ENCODE measurements around the gene TXNL4B. TPM values are rescaled to one million over a fixed set of nuclear protein-coding genes. Genes with fewer than 3 reads are reported as not detected.

The TXNL4B gene
- total and polyA plus RNA-seq, 9 of the 15 experiments (the other 6 are each of a cell fraction or from before 2014, with no cell fraction given), result 11.9 to 38.0 (median 22.3) TPM

DNA sequence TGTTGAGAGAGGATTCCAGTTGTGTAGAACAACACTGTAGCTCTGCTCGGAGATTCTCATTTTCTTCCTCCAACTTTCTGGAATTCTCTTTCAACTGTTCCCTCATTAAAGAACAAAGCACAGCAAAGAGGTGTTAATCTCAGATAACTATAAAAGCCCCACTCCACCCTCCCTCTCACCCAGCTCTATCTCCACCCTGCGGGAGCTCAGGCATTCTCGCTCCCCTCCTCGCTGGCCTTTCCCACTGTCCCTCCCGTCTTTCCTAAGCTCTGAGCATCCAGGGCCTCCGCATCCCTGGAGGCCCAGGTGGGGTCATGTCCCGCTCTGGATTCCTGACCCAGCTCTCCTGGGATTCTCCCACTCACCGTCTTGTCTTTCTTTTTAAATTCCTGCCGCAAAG, 35.3 kb upstream of the TXNL4B start (continued):
- TF ChIP-seq ELK3 (CRISPR knock-in tag; IDR thresholded peaks at IDR 0.05) (no peak), TFAP4 (CRISPR knock-in tag; IDR thresholded peaks at IDR 0.05; ENCODE audit: borderline replicate concordance) (no peak), HLTF (IDR thresholded peaks at IDR 0.05) (no peak), LCOR (CRISPR knock-in tag; IDR thresholded peaks at IDR 0.05) (no peak), CHD4 (IDR thresholded peaks at IDR 0.05; ENCODE audit: insufficient read depth, insufficient replicate concordance, low read depth, low read length, poor library complexity, severe bottlenecking) (no peak), FOXP1 (CRISPR knock-in tag; IDR thresholded peaks at IDR 0.05) (no peak), RBM22 (IDR thresholded peaks at IDR 0.05; ENCODE audit: low read depth, low read length, poor library complexity, severe bottlenecking) (no peak), TCFL5 (CRISPR knock-in tag; conservative IDR thresholded peaks at IDR 0.05) (no peak), BCLAF1 (IDR thresholded peaks at IDR 0.05; ENCODE audit: borderline replicate concordance in 1 of 2, control insufficient read depth in 1 of 2, low read depth in 2 of 2, low read length in 1 of 2) (no peak)
- TF ChIP-seq, protein P1, sequence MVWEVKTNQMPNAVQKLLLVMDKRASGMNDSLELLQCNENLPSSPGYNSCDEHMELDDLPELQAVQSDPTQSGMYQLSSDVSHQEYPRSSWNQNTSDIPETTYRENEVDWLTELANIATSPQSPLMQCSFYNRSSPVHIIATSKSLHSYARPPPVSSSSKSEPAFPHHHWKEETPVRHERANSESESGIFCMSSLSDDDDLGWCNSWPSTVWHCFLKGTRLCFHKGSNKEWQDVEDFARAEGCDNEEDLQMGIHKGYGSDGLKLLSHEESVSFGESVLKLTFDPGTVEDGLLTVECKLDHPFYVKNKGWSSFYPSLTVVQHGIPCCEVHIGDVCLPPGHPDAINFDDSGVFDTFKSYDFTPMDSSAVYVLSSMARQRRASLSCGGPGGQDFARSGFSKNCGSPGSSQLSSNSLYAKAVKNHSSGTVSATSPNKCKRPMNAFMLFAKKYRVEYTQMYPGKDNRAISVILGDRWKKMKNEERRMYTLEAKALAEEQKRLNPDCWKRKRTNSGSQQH (CRISPR knock-in tag; IDR thresholded peaks at IDR 0.05), result no peak
